Hematopoietic multipotent progenitor cell treated with erythropoietin and hydrocortisone succinate and interleukin-3 and kit ligand, for 15 days (in vitro differentiated cells): Measurements from ENCODE around the gene SERTAD3.
A peak's percentile ranks its signal among the peaks of the same experiment; 100 is the strongest.
"Not testable (repeated sequence)": the region's sequence is repeated elsewhere in the genome, so short reads cannot be mapped to it uniquely, and the experiment has no call there.

ENCODE experiments used
- DNase-seq: peaks from one replicate; pipeline ENCODE4 v3.0.0-alpha.2; 2015; ENCODE audit warnings: low spot score

The SERTAD3 gene

DNA sequence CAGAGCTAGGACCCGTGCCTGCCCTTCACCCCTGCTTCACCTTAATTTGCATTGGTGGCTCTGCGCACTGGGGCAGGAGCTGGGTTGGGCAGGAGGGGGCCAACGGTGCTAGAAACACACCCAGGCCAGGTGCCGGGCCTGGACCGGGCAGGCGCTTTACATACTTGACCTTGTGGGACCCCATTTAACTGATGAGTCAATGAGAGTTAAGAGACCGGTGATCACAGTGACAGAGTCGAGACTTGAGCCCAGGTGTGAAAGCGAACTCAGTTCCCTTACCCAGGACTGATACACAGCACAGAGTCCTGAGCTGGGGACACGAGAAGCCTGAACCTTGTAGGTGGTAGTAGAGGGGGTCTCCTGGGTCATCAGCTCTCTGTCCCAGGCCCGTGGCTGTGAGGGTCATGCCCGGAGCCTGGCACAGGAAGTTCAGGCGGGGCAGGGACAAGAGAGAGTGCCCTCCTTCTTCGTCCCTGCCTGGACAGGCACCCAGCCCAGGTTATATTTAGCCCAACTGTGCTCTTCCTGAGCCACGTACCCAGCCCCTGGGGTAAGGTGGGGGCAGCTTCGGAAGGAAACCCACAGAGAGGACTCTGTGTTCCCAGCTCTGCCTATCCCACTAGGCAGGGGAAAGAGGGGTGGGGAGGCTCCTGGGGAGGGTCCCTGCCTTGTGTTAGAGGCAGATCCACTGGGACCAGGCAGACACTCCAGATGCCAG, 32.9 kb downstream of the SERTAD3 start:
- DNase-seq: no peak

DNA sequence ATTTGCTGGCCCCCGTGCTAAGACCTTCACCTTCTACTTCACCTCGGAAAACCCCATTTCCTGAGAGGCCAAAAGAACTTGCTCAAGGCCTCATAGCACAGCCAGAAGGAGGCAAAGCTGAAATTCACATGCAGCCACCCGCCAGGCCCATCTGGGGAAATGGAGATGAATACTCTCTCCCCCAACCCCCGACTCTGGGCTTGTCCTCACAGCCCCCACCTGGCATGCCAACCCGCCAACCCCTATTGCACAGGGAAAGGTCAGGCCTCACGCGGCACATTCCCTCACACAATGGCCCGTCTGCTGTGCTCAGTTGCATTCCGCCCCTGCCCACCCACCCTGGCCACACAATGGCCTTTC, 34.1 kb downstream of the SERTAD3 start:
- no peak for DNase-seq

DNA sequence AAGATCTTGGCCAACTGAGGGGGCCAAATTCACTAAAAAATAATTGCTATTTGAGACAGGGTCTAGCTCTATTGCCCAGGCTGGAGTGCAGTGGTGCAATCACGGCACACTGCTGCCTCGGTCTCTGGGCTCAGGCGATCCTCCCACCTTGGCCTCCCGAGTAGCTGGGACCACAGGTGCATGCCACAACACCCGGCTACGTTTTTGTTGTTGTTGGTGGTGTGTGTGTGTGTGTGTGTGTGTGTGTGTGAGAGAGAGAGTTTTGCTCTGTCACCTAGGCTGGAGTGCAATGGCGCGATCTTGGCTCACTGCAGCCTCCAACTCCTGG, 35.6 kb downstream of the SERTAD3 start:
- not testable (repeated sequence) for DNase-seq

DNA sequence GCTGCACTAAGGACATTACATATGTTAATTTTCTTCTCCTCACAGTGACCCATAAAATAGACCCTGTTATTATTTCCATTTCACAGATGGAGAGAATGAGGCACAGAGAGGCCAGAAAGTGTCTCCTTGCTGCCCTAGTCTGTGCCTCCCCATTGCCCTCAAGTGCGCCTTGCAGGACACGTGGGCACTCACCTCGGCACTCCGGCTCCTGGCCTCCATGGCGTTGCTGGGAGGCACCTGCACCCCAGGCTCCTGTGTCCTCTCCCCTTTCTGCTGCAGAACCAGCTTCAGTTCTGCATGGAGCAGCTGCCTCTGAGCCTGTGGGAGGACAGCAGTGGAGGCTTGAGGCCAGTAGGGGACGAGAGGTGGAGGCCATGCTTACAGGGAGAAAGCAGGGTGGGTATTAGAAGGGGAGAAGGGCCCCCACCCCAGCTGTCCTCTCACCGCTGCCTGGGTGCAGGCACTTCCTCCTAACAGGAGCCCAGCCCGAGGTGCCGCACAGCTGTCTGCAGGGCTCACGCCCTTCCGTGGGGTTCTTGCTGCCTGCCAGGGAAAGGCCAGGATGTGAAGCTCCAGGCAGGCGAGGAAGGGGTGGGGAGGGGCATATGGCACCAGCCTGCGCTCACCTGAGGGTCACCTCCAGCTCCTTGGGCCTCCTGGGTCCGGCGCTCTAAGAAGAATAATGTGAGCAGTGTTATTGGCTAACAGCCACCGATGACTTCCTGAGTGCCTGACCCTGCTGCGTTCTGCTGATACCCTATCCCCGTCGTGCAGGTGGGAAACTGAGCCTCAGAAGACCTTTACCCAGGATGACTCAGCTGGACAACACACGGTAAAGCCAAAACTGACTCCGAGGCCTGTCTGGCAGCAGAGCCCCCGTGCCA, 36.2 kb downstream of the SERTAD3 start:
- DNase-seq: peak; percentile 67

DNA sequence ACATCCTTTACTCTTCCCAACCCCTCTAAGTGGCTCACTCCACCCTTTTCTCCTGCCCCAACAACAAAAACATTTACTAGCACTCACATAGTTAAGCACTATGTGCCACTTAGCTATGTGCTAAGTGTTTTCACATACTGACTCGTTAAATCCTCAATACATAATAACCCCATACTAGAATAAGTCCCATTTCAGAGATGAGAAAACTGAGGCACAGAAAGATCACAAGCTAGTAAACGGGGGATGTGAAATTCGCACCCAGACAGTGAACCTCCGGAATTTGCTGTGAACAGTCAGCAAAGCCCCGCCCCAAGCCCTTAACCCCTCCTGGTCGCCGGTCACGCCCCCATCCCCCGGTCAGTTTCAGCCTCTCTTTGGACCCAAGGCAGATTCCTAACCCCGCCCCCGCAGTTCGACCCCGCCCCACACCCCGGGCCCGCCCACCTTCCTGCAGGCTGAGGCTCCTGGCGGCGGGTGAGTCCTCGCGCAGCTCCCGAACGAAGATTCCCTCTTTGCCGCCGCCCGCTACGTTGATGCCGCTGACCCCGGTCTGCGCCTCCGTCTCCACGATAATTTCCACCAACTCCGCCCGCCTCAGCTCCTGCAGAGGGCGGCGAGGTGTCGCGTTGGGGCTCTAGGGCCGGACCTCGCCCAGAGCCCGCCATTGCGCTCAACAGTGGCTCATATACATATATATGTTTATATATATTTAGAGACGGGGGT, 40.7 kb downstream of the SERTAD3 start:
- DNase-seq: peak; percentile 52

DNA sequence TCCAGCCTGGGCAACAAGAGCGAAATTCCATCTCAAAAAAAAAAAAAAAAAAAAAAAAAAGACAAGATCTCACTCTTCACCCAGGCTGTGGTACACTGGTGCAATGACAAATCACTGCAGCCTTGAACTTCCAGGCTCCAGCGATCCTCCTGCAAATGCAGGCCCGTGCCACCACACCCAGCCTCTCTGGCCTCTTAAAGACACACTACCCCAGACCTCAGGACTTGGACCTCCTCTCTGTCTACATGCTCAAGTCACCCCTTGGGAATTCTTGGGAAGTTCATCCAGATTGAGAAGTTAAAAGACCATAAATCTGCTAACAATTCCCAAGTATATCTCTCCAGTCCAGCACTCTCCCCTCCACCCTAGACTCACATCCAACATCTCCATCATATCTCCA, 43.6 kb downstream of the SERTAD3 start:
- DNase-seq: no peak

DNA sequence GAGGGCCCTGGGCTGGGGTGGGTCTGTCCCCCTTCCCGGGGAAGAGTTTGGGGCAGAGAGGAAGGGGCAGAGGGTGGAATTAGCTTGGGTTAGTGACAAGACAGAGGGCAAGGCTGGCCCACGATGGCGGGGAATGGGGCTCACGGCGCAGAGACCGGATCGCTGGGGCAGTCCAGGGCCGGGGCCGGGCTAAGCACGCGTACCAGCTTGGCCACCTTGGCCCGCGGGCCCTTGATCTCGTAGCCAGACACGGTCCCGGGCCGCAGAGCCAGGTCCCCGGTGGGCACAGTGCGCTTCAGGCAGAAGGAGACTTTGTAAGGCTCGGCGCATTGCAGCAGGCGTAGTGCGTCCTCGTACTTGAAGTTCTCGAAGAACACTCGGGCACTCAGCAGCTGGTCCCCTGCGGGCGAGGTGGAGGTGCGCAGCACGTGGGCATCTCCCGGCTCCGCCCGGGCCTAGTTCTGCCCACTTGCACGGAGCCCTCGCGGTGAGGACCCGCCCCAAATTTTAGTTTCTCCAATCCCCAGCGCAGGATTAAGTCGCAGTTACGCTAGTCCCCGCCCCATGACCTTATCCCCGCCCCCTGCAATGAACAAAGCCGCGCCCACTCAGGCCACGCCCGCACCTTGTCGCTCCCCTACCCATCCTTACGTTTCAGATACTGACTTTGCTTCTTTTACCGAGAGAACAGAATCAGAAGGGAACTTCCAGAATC, 45.6 kb downstream of the SERTAD3 start:
- peak; percentile 56 for DNase-seq

DNA sequence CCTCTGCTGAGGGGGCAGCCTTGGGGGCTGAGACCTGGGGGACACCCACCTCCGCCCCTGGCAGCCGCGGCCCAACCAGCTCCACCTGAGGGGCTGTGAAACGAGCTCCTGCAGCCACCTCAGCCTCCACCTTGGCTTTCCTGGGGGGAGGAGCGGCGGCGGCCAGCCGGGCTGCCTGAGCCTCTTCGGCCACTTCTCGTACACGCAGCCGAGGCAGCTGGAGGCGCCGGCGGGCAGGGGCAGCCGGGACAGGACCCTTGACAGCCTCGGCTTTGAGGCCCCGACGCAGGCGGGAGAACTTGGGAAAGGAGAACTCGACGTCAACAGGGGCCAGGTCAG, 46.6 kb downstream of the SERTAD3 start:
- DNase-seq: no peak

DNA sequence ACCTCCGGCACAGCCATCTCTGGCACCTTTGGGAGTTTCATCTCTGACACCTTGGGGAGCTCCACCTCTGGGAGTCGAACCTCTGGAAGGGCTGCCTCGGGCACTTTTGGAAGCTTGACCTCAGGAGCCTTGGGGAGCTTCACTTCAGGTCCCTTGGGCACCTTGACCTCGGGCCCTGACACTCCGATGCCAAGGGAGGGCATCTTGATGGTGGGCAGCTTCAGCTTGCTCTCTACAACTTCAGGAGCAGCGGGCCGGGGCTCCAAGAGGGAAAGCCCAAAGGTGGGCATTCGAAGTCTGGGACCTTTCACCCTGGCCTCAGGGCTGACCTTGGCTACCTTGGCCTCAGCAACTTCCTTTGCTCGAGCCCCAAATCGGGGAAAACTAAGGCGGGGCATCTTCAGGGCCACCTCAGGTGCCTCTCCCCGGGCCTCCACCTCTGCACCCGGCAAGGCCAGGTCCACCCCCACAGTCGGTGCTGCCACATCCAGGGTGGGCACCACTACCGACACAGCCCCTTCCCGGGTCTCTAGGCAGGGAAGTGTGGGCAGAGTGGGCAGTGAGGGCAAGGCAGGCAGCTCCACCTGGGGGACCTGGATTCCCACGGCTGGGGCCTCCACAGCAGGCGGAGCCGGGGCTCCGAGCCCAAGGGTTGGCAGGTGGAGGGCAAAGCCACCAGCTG, 47.1 kb downstream of the SERTAD3 start:
- no peak for DNase-seq

DNA sequence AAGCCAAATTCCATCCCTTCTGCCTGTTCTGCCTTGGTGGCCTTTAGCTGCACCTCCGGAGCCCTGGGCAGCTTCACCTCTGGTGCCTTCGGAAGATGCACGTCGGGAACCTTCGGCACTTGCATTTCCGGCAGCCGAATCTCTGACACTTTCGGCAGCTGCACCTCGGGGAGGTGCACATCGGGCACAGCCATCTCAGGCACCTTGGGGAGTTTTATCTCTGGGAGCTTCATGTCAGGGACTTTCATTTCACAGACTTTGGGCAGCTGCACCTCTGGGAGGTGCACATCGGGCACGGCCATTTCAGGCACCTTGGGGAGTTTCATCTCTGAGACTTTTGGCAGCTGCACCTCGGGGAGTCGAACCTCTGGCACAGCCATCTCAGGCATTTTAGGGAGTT, 48.2 kb downstream of the SERTAD3 start:
- DNase-seq: no peak

DNA sequence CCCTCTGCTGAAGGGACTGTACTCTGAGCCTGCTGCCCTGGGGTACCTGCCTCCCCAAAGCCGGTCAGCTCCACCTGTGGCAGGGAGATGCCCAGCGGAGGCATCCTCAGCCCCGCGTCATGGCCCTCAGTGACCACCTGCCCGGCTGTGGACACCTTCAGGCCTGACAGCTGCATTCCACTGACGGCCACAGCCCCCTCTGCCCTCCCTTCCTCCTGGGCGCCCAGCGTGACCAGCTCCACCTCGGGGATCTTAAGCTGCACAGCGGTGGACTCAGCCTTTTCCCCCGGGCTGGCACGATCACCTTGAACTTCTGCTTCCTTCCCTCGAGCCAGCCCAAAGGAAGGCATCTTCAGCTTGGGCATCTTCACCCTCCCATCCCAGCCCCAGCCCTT, 49.3 kb downstream of the SERTAD3 start:
- no peak for DNase-seq

DNA sequence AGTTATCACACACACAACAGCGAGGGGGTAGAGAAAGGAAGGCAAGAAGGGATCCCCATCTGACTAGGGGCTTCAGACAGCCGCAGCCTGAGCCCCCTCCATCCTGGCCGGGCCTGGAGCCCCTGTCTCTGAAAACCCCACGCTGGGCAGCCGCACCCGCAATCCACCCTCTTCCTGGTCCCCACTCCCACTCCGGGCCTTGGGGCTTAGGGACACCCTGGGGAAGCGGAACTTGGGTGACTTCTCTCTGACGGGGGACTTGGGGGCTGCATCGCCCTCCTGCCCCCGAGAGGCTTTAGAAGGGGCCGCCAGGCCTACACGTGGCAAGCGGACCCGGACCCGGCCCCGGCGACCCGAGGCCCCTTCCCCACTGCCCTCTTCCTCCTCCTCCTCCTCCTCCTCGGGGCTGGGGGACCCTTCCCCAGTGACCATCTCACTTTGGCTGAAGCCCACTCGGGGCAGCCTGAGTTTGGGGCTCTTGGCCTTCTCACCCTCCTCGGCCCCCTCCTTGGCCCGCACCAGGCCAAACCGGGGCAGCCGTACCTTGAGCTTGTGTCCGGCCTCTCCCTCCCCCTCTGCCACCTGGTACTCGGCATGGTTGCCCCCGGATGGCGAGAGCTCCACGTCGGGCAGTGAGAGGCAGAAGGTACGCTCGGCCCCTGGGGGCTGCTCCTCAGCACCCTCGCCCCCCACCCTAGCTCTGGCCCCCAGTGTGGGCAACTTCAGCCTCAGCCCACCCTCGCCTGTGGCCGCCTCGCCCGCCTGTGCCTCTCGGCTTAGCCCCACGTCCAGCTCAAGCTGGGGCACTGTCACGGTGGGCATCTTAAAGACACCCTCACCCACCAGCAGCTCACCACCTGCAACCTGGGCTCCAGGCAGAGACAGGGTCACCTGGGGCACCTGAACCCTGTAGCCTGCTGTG, 50.0 kb downstream of the SERTAD3 start:
- DNase-seq: no peak

DNA sequence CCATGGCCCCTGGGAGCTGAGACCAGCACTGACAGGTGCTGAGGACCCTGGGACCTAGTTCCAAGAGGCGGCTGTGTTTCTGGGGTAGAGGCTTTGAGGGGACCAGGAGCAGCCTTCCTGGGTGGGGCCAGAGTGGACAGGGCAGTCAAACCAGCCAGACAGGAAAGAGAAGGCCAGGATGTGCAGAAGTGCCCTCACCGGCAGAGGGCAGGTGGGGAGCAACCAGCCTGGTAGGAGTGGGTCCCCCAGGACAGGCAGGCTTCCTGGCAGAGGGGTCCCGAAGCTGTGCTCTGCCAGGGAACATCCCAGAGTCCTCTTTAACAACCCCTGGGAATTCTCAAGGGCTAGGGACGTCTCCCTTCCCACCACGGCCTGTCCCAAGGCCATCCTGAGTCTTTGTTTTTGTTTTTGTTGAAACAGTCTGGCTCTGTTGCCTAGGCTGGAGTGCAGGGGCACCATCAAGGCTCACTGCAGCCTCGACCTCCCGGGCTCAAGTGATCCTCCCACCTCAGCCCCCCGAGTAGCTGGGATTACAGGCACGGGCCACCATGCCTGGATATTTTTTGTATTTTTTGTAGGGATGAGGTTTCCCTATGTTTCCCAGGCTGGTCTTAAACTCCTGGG, 51.1 kb downstream of the SERTAD3 start:
- no peak for DNase-seq

DNA sequence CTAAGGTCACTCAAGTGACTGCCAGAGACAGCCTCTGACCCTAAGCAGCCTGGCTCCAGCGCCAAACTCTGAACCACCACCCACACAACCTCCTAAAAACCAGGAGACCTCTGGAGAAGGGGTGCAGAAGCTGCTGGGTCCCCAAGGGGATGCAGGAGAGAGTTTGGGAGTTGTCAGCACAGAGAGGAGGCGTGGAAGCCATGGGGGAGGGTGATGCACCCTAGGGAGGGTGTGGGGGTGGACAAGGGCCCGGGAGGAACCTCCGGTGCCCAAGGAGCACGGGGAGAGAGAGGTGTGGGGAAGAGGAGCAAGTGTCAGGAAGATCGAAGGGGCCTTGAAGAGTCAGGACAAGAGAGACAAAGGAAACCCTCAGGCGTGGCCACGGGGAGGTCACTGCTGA, 52.0 kb downstream of the SERTAD3 start:
- DNase-seq: no peak
